HFFc6 (cell line): ENCODE data around the gene LAMB4. TPM values are rescaled to one million over a fixed set of nuclear protein-coding genes. Genes with fewer than 3 reads are reported as not detected.

ENCODE experiments used
- DNase-seq: peaks from one replicate; pipeline ENCODE4 v3.0.0-alpha.2; 2018
- H3K27ac Mint-ChIP-seq: 2 replicates; pipeline ENCODE4 v1.8.0; 2020; ENCODE audit warnings: mild to moderate bottlenecking, mixed read lengths
- H3K27me3 Mint-ChIP-seq: 2 replicates; pipeline ENCODE4 v1.8.0; 2021; ENCODE audit warnings: mild to moderate bottlenecking, moderate library complexity, mixed read lengths; ENCODE audit not compliant: insufficient read depth
- H3K36me3 Mint-ChIP-seq: 2 replicates; pipeline ENCODE4 v1.8.0; 2021; ENCODE audit warnings: low read depth, mixed read lengths
- H3K4me1 Mint-ChIP-seq: 2 replicates; pipeline ENCODE4 v1.8.0; 2020; ENCODE audit warnings: low read depth, mixed read lengths
- H3K4me3 Mint-ChIP-seq: 2 replicates; pipeline ENCODE4 v1.8.0; 2020; ENCODE audit warnings: mild to moderate bottlenecking, moderate library complexity, mixed read lengths
- H3K9me3 Mint-ChIP-seq: 2 replicates; pipeline ENCODE4 v1.8.0; 2020; ENCODE audit warnings: mild to moderate bottlenecking, mixed read lengths
- total RNA-seq, 6 experiments: library from RNA; stranded (reverse); fragmentation: NEBNext Ultra II Directional; extraction: Animal tissue kit (Norgen Biotek cat#: 25700); gene quantifications; 2 replicates in 1 of 6; 3 replicates in 5 of 6; pipeline ENCODE4 v1.2.3, GENCODE V29; 2021
- TF ChIP-seq, protein P1 (sequence below): fragments of 200-600 bp; sonication (generic); IDR thresholded peaks from 2 replicates; pipeline ENCODE4 v1.5.0; 2021; ENCODE audit warnings: antibody characterized with exemption, mild to moderate bottlenecking

Gene LAMB4
- total RNA-seq, 6 experiments from 2014 or later = 0.16 to 0.24 TPM; not detected in 4

DNA sequence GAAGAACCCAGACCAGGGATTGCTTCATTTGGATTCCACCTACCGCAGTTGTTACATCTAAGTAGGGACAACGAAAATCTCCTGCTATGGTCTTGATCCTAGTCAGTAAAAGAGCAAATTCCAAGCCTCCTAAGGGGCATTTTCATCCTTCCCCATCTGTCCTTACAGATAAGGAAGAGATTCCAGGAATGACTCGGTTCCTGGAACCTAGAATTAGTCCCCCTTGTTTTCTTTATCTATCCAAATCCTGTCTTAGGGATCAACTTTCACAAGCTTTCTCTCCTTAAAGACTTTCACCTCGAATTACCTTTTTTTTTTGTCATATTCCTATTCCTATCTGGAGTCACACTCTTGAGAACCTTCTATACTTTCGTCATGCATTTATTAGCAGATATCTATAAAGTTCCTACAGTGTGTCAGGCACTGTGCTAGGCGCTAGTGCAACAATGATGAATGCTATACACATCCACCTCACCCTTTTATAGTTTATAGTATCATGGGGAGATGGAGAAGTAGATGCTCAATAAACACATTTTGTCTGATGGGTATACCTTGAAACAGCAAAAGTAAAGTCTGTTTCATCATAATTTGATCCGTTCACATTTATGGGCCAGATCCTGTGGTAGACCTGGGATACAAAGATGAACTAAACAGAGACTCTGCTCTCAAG, 39.2 kb downstream of the LAMB4 start:
- DNase-seq = no peak
- no peaks in the 10 kb centered on the region for H3K36me3 Mint-ChIP-seq
- H3K4me1 Mint-ChIP-seq = peaks cover 81% of the 10 kb centered on the region
- no peaks in the 10 kb centered on the region for H3K27me3 Mint-ChIP-seq
- TF ChIP-seq, protein P1, sequence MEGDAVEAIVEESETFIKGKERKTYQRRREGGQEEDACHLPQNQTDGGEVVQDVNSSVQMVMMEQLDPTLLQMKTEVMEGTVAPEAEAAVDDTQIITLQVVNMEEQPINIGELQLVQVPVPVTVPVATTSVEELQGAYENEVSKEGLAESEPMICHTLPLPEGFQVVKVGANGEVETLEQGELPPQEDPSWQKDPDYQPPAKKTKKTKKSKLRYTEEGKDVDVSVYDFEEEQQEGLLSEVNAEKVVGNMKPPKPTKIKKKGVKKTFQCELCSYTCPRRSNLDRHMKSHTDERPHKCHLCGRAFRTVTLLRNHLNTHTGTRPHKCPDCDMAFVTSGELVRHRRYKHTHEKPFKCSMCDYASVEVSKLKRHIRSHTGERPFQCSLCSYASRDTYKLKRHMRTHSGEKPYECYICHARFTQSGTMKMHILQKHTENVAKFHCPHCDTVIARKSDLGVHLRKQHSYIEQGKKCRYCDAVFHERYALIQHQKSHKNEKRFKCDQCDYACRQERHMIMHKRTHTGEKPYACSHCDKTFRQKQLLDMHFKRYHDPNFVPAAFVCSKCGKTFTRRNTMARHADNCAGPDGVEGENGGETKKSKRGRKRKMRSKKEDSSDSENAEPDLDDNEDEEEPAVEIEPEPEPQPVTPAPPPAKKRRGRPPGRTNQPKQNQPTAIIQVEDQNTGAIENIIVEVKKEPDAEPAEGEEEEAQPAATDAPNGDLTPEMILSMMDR = no peak
- H3K27ac Mint-ChIP-seq = no peak overlapping the region
- no peak overlapping the region for H3K4me3 Mint-ChIP-seq
- no peaks in the 10 kb centered on the region for H3K9me3 Mint-ChIP-seq

DNA sequence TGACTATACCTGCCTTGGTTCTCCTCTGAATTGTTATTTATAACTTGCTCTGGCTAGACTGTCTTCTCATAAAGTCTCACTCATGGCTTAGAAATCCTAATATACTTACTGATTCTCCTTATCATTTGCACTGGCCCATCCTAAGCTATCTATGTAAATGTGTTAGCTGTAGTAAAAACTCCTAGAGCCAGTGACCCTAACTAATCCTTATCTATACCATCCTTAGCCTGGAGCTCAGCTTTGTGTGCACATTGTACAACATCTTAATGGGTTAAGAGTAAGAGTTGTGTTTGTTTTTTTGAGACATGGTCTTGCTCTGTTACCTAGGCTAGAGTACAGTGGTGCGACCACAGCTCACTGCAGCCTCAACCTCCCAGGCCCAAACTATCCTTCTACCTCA, 40.8 kb downstream of the LAMB4 start:
- TF ChIP-seq, protein P1 = no peak
- DNase-seq = no peak
- no peaks in the 10 kb centered on the region for H3K36me3 Mint-ChIP-seq
- no peak overlapping the region for H3K27ac Mint-ChIP-seq
- no peak overlapping the region for H3K4me3 Mint-ChIP-seq
- no peaks in the 10 kb centered on the region for H3K27me3 Mint-ChIP-seq
- H3K9me3 Mint-ChIP-seq = no peaks in the 10 kb centered on the region
- peaks cover 74% of the 10 kb centered on the region for H3K4me1 Mint-ChIP-seq

DNA sequence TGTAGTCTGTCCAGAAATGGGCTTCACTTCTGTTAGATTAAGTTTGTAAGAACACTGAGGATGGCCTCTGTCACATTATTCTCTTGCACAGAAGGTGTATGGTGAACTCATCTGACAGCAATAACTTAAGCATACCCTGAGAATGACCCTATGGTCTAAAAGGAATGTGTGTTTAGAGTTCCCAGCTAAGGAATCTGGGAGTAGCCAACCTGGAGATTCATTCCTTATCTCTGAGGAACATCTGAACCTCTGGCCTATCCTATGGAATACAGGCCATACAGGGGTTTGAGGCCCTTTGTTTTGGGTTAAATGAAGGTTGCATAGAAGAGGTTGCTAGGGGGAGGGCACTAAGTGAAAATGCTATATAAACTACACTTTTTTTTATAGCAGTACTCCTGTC, 41.4 kb downstream of the LAMB4 start:
- Mint-ChIP-seq H3K4me3 (no peak overlapping the region), H3K27ac (no peak overlapping the region)

DNA sequence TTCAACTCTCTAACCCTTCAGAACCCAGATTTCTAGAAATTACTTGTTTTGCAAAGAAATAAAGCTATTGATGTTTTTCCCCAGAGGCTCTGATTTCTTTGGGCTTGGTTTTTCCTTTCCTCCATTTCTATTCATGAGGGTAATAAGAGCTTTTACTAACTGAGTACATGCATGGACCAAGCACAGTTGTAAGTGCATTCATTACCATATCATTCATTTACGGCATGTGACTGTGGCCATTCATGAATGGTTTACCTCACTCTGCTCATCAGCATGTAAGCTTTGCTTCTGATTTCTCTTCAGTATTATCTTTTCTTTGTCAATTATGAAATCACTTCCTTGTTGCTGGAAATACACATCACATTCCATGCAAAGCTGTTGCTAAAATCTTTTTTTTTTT, 42.4 kb downstream of the LAMB4 start:
- H3K4me1 Mint-ChIP-seq = peaks cover 70% of the 10 kb centered on the region
- no peaks in the 10 kb centered on the region for H3K36me3 Mint-ChIP-seq
- H3K9me3 Mint-ChIP-seq = no peaks in the 10 kb centered on the region
- DNase-seq = no peak
- no peaks in the 10 kb centered on the region for H3K27me3 Mint-ChIP-seq
- no peak overlapping the region for H3K27ac Mint-ChIP-seq
- no peak overlapping the region for H3K4me3 Mint-ChIP-seq
- TF ChIP-seq, protein P1 = no peak

More for the DNA sequence above, 41.4 kb downstream of the LAMB4 start:
- H3K36me3 Mint-ChIP-seq = no peaks in the 10 kb centered on the region
- H3K4me1 Mint-ChIP-seq = peaks cover 74% of the 10 kb centered on the region
- DNase-seq = no peak
- TF ChIP-seq, protein P1 = no peak
- no peaks in the 10 kb centered on the region for H3K27me3 Mint-ChIP-seq
- no peaks in the 10 kb centered on the region for H3K9me3 Mint-ChIP-seq

DNA sequence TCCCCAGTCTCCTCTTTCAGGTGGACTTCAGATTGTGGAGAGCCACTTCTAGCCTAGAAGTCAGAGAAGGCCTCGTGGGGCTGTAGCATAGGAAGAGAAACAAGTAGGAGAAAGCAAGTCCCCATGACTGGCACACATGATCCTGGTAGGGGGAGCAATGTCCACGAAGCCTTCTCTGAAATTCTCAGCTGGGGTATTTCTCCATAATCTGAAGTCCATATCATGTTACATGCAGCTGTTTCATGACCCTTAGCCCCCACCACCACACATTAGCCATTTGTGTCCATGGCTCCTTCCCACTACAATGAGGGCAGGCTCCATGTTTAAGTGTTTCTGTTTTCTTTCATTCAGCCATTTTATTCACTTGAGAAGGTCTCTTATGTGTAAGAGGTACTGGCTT, 43.2 kb downstream of the LAMB4 start:
- no peak overlapping the region for H3K27ac Mint-ChIP-seq
- DNase-seq = no peak
- TF ChIP-seq, protein P1 = no peak

More for the DNA sequence above, 43.2 kb downstream of the LAMB4 start:
- Mint-ChIP-seq H3K27me3 (no peaks in the 10 kb centered on the region), H3K4me3 (no peak overlapping the region), H3K9me3 (0 out of 2 replicates have a peak, but pooled peaks cover under 1% of the 10 kb centered on the region), H3K36me3 (no peaks in the 10 kb centered on the region), H3K4me1 (peaks cover 66% of the 10 kb centered on the region)
